ENCODE measurements around the gene KREMEN1.

KREMEN1 gene

GRCh38 chr22:29194184-29194583 lies 121.3 kb downstream of the KREMEN1 start:
- H3K4me3 ChIP-seq (ENCODE audit: low read depth, low read length): no peak overlapping the region
- ChIA-PET CTCF (interaction anchor here (1.6 to 1.9 kb wide), 2 partner anchors 8 to 11 kb away, joined by 4 to 5 read pairs; partner anchors contain the start of gene EMID1), POLR2A (no interaction called here)
- no peak for DNase-seq (ENCODE audit: low read depth, low spot score)
- TF ChIP-seq CTCF (IDR thresholded peaks at IDR 0.05; ENCODE audit: insufficient read depth, low read length, missing control alignments): no peak

GRCh38 chr22:29195118-29195963 lies 122.5 kb downstream of the KREMEN1 start:
- no peak for DNase-seq (ENCODE audit: low read depth, low spot score)
- CTCF ChIA-PET: interaction anchor here (2.3 kb wide), 1 partner anchor 11 kb away, joined by 7 read pairs; the partner anchor contains the start of gene EMID1
- H3K4me3 ChIP-seq (ENCODE audit: low read depth, low read length): no peak overlapping the region
- no peak for TF ChIP-seq CTCF (IDR thresholded peaks at IDR 0.05; ENCODE audit: insufficient read depth, low read length, missing control alignments)
- POLR2A ChIA-PET: no interaction called here

GRCh38 chr22:29195964-29196666 lies 123.3 kb downstream of the KREMEN1 start:
- no peak for TF ChIP-seq CTCF (IDR thresholded peaks at IDR 0.05; ENCODE audit: insufficient read depth, low read length, missing control alignments)
- CTCF ChIA-PET: interaction anchor here (1.1 to 2.3 kb wide), 3 partner anchors 10 to 50 kb away, joined by 3 to 7 read pairs (median 3); partner anchors contain the start of gene EMID1
- POLR2A ChIA-PET: no interaction called here
- no peak overlapping the region for H3K4me3 ChIP-seq (ENCODE audit: low read depth, low read length)
- DNase-seq (ENCODE audit: low read depth, low spot score): no peak

GRCh38 chr22:29197096-29197495 lies 124.3 kb downstream of the KREMEN1 start:
- no peak for TF ChIP-seq CTCF (IDR thresholded peaks at IDR 0.05; ENCODE audit: insufficient read depth, low read length, missing control alignments)
- ChIA-PET CTCF (interaction anchor here (1.1 to 2.3 kb wide), 4 partner anchors 9 to 156 kb away, joined by 3 to 7 read pairs (median 3); partner anchors contain the start of gene EMID1), POLR2A (interaction anchor here (0.7 kb wide), 1 partner anchor 328 kb away, joined by 4 read pairs; no protein-coding TSS in a partner anchor)
- no peak for DNase-seq (ENCODE audit: low read depth, low spot score)
- H3K4me3 ChIP-seq (ENCODE audit: low read depth, low read length): no peak overlapping the region

GRCh38 chr22:29198240-29198639 lies 125.4 kb downstream of the KREMEN1 start:
- CTCF ChIA-PET: interaction anchor here (1.0 to 1.1 kb wide), 2 partner anchors 11 to 48 kb away, joined by 3 to 4 read pairs; no protein-coding TSS in a partner anchor
- POLR2A ChIA-PET: no interaction called here
- no peak for DNase-seq (ENCODE audit: low read depth, low spot score)

More at GRCh38 chr22:29198240-29198639, 125.4 kb downstream of the KREMEN1 start:
- H3K4me3 ChIP-seq (ENCODE audit: low read depth, low read length): no peak overlapping the region
- TF ChIP-seq CTCF (IDR thresholded peaks at IDR 0.05; ENCODE audit: insufficient read depth, low read length, missing control alignments): no peak
